ENCODE results near the gene TTC28.

- no peak for TF ChIP-seq CTCF (IDR thresholded peaks at IDR 0.05; ENCODE audit: low read depth, low read length)
- TF ChIP-seq POLR2A (IDR thresholded peaks at IDR 0.05; ENCODE audit: extremely low read depth, insufficient read length), result no peak
These were observed 455.8 kb downstream of the TTC28 start for GRCh38 chr22:28223826-28224225.

Measured in NB4 (cell line).